ENCODE measurements around the gene CSRNP3.

DNA sequence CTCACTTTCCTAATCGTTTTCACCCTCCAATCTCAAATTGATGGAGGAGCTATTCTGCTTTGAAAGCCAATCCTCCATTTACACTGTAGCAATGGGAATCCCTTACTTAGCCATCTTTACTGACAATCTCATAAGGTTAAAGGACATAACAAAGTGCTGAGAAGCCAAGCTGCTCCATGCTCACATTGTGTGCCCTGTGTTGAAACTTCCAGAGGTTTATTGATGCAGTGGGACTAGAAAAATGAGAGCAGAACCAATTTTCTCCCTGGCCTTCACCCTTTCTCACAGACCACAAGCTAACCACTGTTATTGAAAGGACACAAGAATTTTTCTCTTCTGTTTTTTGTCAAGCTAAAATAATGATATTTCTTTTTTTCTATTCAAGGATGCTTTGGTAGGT is 63.8 kb downstream of the CSRNP3 start:
- TF ChIP-seq, protein P1, sequence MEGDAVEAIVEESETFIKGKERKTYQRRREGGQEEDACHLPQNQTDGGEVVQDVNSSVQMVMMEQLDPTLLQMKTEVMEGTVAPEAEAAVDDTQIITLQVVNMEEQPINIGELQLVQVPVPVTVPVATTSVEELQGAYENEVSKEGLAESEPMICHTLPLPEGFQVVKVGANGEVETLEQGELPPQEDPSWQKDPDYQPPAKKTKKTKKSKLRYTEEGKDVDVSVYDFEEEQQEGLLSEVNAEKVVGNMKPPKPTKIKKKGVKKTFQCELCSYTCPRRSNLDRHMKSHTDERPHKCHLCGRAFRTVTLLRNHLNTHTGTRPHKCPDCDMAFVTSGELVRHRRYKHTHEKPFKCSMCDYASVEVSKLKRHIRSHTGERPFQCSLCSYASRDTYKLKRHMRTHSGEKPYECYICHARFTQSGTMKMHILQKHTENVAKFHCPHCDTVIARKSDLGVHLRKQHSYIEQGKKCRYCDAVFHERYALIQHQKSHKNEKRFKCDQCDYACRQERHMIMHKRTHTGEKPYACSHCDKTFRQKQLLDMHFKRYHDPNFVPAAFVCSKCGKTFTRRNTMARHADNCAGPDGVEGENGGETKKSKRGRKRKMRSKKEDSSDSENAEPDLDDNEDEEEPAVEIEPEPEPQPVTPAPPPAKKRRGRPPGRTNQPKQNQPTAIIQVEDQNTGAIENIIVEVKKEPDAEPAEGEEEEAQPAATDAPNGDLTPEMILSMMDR (IDR thresholded peaks at IDR 0.05; ENCODE audit: poor library complexity): no peak
- no peak for TF ChIP-seq EZH2 (IDR thresholded peaks at IDR 0.05; ENCODE audit: borderline replicate concordance)

Data from hepatocyte (in vitro differentiated cells).